ENCODE results near the gene GHRHR.

DNA sequence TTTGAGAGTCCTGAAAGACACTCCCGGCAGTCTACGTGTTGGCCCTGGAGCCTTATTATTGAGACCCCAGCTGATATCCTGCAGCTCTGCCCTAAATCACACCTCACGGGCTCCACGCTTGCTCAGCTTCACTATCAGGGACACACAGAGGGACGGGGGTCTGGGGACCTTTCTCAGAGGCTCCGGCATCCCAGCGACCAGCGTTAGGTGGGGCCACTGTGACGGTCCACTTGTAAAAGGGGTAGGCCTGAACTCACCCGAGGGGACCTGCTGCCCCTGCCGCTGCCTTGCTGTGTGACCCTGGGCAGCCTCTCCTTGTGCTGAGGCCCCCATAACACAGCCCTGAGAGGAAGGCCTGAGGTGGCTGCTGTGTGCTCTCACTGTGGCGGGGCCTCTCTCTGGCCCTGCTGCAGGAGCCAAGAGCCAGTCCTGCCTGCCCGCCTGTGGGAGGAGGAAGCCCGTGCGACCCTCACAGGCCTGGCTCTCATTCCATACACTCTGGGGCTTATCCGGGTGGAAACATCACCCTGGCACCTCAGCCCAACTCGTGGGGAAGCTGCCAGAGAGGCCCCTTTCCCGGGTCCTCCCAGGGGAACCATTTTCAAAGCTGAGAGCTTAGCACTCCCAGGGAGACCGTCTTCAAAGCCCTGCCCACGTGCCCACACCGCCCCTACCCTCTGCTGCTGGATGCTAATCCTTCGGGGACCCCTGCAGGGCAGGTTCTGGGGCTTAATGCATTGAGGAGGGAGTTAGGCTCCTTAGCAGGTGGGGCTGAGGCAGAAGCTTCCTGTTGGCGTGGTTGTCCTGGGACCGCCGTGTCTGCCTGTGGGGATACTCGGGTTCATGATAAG lies 30.4 kb upstream of the GHRHR start:
- TF ChIP-seq, protein P1, sequence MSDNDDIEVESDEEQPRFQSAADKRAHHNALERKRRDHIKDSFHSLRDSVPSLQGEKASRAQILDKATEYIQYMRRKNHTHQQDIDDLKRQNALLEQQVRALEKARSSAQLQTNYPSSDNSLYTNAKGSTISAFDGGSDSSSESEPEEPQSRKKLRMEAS (IDR thresholded peaks at IDR 0.05; ENCODE audit: low read depth, low read length), result no peak
- TF ChIP-seq, protein P2, sequence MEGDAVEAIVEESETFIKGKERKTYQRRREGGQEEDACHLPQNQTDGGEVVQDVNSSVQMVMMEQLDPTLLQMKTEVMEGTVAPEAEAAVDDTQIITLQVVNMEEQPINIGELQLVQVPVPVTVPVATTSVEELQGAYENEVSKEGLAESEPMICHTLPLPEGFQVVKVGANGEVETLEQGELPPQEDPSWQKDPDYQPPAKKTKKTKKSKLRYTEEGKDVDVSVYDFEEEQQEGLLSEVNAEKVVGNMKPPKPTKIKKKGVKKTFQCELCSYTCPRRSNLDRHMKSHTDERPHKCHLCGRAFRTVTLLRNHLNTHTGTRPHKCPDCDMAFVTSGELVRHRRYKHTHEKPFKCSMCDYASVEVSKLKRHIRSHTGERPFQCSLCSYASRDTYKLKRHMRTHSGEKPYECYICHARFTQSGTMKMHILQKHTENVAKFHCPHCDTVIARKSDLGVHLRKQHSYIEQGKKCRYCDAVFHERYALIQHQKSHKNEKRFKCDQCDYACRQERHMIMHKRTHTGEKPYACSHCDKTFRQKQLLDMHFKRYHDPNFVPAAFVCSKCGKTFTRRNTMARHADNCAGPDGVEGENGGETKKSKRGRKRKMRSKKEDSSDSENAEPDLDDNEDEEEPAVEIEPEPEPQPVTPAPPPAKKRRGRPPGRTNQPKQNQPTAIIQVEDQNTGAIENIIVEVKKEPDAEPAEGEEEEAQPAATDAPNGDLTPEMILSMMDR (IDR thresholded peaks at IDR 0.05; ENCODE audit: low read depth, low read length), result no peak

Data from NB4 (cell line).